ENCODE measurements around the gene GPR17. TPM values are rescaled to one million over a fixed set of nuclear protein-coding genes. Genes with fewer than 3 reads are reported as not detected.

GPR17 gene
- total RNA-seq, 4 donors from 2014 or later = not detected

DNA sequence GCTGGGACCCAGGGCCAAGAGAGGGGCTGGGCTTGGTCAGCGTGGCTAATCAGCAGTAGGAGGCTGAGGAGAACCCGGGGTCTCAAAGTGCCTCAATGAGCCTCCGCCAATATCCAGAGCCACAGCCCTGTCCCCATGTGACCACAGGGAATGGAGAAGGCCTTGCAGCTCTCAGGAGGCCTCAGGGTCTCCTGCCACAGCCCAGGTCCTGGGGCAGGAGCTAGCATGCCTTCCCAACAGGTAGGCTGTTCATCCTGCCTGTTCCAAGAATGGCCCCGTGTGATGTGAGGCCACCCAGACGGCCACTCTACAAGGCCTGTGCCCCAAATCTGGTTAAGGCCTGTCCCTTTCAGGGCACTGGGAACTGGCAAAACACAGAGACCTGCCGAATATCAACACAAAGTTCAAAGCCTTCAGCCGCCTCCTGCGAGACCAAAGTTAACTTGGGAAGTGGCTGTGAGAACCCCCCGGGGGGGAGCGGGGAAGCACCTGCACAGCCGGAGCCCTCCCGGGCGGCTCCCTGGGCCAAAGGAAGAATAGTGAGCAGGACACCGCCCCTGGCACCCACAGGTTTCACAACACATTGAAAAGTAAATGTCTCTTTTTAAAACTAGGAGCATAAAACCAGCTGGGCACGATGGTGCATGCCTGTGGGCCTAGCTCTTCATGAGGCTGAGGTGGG lies 33.9 kb downstream of the GPR17 start:
- Histone ChIP-seq H3K9me3 (no peaks in the 10 kb centered on the region), H3K4me3 (replicated peaks in 1 of 3) (no peak overlapping the region), H3K27ac (no peak overlapping the region), H3K27me3 (no peaks in the 10 kb centered on the region), H3K36me3 (no peaks in the 10 kb centered on the region), H3K4me1 (peaks cover 7 to 8% of the 10 kb centered on the region in 2 donors)
- no peak for TF ChIP-seq POLR2A (IDR thresholded peaks at IDR 0.05)
- TF ChIP-seq, protein P1, sequence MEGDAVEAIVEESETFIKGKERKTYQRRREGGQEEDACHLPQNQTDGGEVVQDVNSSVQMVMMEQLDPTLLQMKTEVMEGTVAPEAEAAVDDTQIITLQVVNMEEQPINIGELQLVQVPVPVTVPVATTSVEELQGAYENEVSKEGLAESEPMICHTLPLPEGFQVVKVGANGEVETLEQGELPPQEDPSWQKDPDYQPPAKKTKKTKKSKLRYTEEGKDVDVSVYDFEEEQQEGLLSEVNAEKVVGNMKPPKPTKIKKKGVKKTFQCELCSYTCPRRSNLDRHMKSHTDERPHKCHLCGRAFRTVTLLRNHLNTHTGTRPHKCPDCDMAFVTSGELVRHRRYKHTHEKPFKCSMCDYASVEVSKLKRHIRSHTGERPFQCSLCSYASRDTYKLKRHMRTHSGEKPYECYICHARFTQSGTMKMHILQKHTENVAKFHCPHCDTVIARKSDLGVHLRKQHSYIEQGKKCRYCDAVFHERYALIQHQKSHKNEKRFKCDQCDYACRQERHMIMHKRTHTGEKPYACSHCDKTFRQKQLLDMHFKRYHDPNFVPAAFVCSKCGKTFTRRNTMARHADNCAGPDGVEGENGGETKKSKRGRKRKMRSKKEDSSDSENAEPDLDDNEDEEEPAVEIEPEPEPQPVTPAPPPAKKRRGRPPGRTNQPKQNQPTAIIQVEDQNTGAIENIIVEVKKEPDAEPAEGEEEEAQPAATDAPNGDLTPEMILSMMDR (IDR thresholded peaks at IDR 0.05) = no peak
- 87 to 90% methylated on average over 15 of the region's 15 CpGs for WGBS, 2 donors
- intact Hi-C loops (cut with DNase I) = no loop called here
- DNase-seq = no peak

DNA sequence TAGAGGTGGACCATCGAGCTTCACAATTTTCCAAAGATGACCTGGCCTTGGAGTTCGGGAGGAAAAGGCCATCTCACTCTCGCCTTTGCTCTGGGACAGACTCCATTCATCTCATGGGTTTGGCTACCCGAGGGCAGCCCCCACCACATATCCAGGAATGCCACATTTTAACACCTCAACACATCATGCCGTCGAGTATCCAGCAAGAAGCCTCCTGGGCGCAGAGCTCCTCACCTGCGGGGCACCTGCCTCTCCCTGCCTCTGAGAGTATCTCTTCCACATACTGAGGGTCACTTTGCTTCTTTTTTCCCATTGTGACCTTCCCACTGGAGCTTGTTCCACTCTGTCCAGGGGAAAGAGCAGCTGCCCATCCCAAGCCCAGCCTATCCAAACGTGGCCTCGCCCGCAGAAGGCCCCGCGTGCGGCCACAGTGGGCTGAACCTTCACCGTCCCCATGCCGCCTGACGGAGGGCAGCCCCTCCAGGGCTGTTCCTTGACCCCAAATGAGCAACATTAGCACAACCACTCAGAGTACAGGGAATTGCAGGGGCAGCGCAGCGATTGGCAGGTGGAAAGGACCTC lies 34.8 kb downstream of the GPR17 start:
- 74 to 89% methylated on average over 15 to 19 of the region's 19 CpGs for WGBS, 2 donors
- TF ChIP-seq POLR2A (IDR thresholded peaks at IDR 0.05) = no peak
- TF ChIP-seq, protein P1 (IDR thresholded peaks at IDR 0.05) = no peak
- DNase-seq = no peak
- Histone ChIP-seq H3K27me3 (no peaks in the 10 kb centered on the region), H3K27ac (peak overlapping the region in 1 of 3 donors; percentile 17), H3K36me3 (no peaks in the 10 kb centered on the region), H3K9me3 (no peaks in the 10 kb centered on the region), H3K4me1 (peaks cover 2 to 4% of the 10 kb centered on the region in 2 donors), H3K4me3 (replicated peaks in 1 of 3) (peak overlapping the region in 1 of 3 donors; percentile 0)
- intact Hi-C loops (cut with DNase I) = no loop called here

DNA sequence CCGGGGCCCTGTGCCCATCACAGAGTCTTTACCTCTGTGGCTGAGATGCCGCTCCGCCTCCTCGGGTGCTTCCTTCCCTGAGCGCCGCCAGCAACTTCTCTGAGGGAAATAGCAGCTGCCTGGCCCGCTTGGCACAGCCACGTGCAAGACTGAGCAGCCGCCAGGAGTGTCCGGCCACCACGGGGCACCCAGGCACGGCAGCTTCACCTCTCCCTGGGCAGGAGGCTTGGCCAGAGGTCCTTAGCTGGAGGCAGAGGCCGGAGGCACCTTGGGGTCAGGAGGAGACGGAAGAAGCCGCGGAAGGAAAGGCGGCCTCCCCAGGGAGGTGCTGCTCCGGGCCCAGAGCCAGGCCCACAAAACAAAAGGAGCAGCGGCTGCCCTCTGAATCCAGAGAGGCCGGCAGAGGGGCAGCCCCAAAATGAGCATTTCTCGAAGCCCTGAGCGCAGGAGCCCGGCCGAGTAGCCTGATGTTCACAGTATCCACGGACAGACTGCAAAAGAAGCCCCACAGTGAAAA lies 35.4 kb downstream of the GPR17 start:
- H3K9me3 ChIP-seq = no peaks in the 10 kb centered on the region
- H3K27ac ChIP-seq = peak overlapping the region in 1 of 3 donors; percentile 17
- no peaks in the 10 kb centered on the region for H3K4me1 ChIP-seq
- 45 to 68% methylated on average over 24 to 25 of the region's 25 CpGs for WGBS, 2 donors
- no peaks in the 10 kb centered on the region for H3K36me3 ChIP-seq
- H3K27me3 ChIP-seq = no peaks in the 10 kb centered on the region
- intact Hi-C loops (cut with DNase I) = no loop called here
- peak overlapping the region in 1 of 3 donors; percentile 0 for H3K4me3 ChIP-seq (replicated peaks in 1 of 3)
- TF ChIP-seq POLR2A (IDR thresholded peaks at IDR 0.05) = no peak
- TF ChIP-seq, protein P1 (IDR thresholded peaks at IDR 0.05) = no peak
- no peak for DNase-seq

DNA sequence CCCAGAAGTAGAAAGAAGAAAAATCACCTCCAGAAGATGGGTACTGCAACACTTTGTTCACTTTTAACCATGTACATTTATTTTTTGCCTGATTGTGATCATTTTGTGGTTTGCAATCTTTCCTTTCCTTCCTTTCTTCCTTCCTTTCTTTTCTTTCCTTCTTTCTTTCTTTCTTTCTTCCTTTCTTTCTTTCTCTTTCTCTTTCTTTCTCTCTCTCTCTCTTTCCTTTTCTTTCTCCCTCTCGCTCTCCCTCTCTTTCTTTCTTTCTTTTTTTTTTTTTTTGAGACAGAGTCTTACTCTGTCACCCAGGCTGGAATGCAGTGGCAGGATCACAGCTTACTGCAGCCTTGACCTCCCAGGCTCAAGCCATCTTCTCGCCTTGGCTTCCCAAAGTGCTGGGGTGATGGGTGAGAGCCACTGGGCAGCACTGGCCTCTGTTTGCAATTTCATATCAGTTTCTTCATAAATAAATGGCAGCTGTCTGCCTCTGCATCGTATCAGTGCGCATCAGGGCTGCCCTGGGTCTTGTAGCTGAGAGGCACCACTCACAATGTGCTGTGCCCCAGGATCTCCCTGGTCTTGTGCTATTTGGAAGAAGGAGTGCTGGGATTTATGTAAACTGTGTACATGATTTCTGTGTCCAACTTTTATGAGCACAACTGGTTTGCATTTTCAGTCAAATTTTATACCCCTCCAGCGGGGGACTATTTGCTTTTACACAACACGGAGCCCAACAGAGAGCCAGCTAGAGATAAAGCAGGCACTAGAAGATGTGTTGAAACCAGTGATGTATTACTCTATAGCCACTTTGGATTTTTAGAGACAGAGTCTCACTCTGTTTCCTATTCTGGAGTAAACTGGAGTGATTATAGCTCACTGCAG lies 36.3 kb downstream of the GPR17 start:
- intact Hi-C loops (cut with DNase I) = no loop called here
- Histone ChIP-seq H3K27me3 (no peaks in the 10 kb centered on the region), H3K27ac (no peak overlapping the region), H3K9me3 (no peaks in the 10 kb centered on the region), H3K4me3 (replicated peaks in 1 of 3) (no peak overlapping the region), H3K4me1 (no peaks in the 10 kb centered on the region), H3K36me3 (no peaks in the 10 kb centered on the region)
- WGBS, 2 donors = 92 to 93% methylated on average over 6 of the region's 6 CpGs
- no peak for DNase-seq
- TF ChIP-seq POLR2A (IDR thresholded peaks at IDR 0.05) = no peak
- TF ChIP-seq, protein P1 (IDR thresholded peaks at IDR 0.05) = no peak

Measured in thyroid gland (tissue), 4 donors.